CD14-positive monocyte (primary cell): ENCODE data around the gene NTMT2. TPM values are rescaled to one million over a fixed set of nuclear protein-coding genes. Genes with fewer than 3 reads are reported as not detected.

Source experiments
- DNase-seq, 3 donors: peaks; one replicate each; pipeline ENCODE4 v3.0.0-alpha.2; 2011 to 2022
- H2AFZ ChIP-seq: 2 replicates; pipeline ENCODE4 v1.6.0; 2012; ENCODE audit warnings: mild to moderate bottlenecking, low read depth, low read length, inconsistent platforms; ENCODE audit not compliant: insufficient read depth, poor library complexity, severe bottlenecking
- H3K27ac ChIP-seq, 2 donors: 1 replicate in 1 of 2; 2 replicates in 1 of 2; pipeline ENCODE4 v1.5.1; 2012 to 2013; ENCODE audit warnings: low read length in 2 of 2, control low read depth in 1 of 2, inconsistent platforms in 1 of 2, low read depth in 1 of 2, mild to moderate bottlenecking in 1 of 2
- H3K27me3 ChIP-seq, 2 donors: one replicate each; pipeline versions ENCODE4 v1.6.0 to v1.6.1; 2011 to 2013; ENCODE audit warnings: low read length in 2 of 2; ENCODE audit not compliant: control insufficient read depth in 2 of 2, insufficient read depth in 2 of 2
- H3K36me3 ChIP-seq, 2 donors: replicated peaks in 1 of 2; 1 replicate in 1 of 2; 2 replicates in 1 of 2; pipeline versions ENCODE4 v1.5.1 to v1.6.1; 2012 to 2013; ENCODE audit warnings: low read length in 2 of 2, control low read depth in 1 of 2, inconsistent platforms in 1 of 2, mild to moderate bottlenecking in 1 of 2; ENCODE audit not compliant: insufficient read depth in 2 of 2, control insufficient read depth in 1 of 2
- H3K4me1 ChIP-seq, 2 donors: 1 replicate in 1 of 2; 2 replicates in 1 of 2; pipeline versions ENCODE4 v1.5.1 to v1.6.1; 2012 to 2013; ENCODE audit warnings: low read length in 2 of 2, control low read depth in 1 of 2, inconsistent platforms in 1 of 2, mild to moderate bottlenecking in 1 of 2, moderate library complexity in 1 of 2; ENCODE audit not compliant: insufficient read depth in 2 of 2, control insufficient read depth in 1 of 2
- H3K4me2 ChIP-seq: replicated peaks from 2 replicates; pipeline ENCODE3; 2012; ENCODE audit warnings: low read length, moderate library complexity, mild to moderate bottlenecking; ENCODE audit not compliant: poor library complexity, severe bottlenecking; ENCODE audit errors: extremely low read depth
- H3K4me3 ChIP-seq, 3 experiments: fragments of 200-600 bp in 1 of 3; sonication (generic) in 1 of 3; replicated peaks in 1 of 3; 1 replicate in 2 of 3; 2 replicates in 1 of 3; pipeline ENCODE4 v1.5.1; 2011 to 2013; ENCODE audit warnings: low read length in 3 of 3, mild to moderate bottlenecking in 3 of 3, control low read depth in 2 of 3, low read depth in 2 of 3, inconsistent platforms in 1 of 3, moderate library complexity in 1 of 3
- H3K79me2 ChIP-seq: 2 replicates; pipeline ENCODE4 v1.6.0; 2012; ENCODE audit warnings: mild to moderate bottlenecking, control low read depth, inconsistent platforms, low read length, moderate library complexity; ENCODE audit not compliant: insufficient read depth
- H3K9ac ChIP-seq: 2 replicates; pipeline ENCODE4 v1.6.0; 2017; ENCODE audit warnings: low read length, mild to moderate bottlenecking; ENCODE audit not compliant: insufficient read depth, poor library complexity, severe bottlenecking
- H3K9me3 ChIP-seq, 2 donors: replicated peaks in 1 of 2; 1 replicate in 1 of 2; 2 replicates in 1 of 2; pipeline versions ENCODE4 v1.5.1 to v1.6.1; 2012 to 2013; ENCODE audit warnings: low read length in 2 of 2, control low read depth in 1 of 2; ENCODE audit not compliant: control insufficient read depth in 1 of 2, insufficient read depth in 1 of 2
- H4K20me1 ChIP-seq: 2 replicates; pipeline ENCODE4 v1.6.0; 2012; ENCODE audit warnings: mild to moderate bottlenecking, low read length, control low read depth, moderate library complexity; ENCODE audit not compliant: insufficient read depth
- H3K27ac Mint-ChIP-seq, 7 donors: one replicate each; pipeline ENCODE4 v1.8.0; 2020; ENCODE audit warnings: mild to moderate bottlenecking in 7 of 7, mixed read lengths in 7 of 7, moderate library complexity in 6 of 7, inconsistent platforms in 2 of 7
- H3K27me3 Mint-ChIP-seq, 3 donors: one replicate each; pipeline ENCODE4 v1.8.0; 2021 to 2022; ENCODE audit warnings: low read depth in 3 of 3, mild to moderate bottlenecking in 3 of 3, mixed read lengths in 3 of 3, moderate library complexity in 3 of 3, inconsistent platforms in 1 of 3
- H3K36me3 Mint-ChIP-seq, 2 donors: one replicate each; pipeline ENCODE4 v1.8.0; 2020; ENCODE audit warnings: mixed read lengths in 2 of 2, inconsistent platforms in 1 of 2, mild to moderate bottlenecking in 1 of 2
- H3K4me1 Mint-ChIP-seq: one replicate; pipeline ENCODE4 v1.8.0; 2020; ENCODE audit warnings: mild to moderate bottlenecking, mixed read lengths
- H3K4me3 Mint-ChIP-seq, 2 donors: one replicate each; pipeline ENCODE4 v1.8.0; 2020; ENCODE audit warnings: mild to moderate bottlenecking in 2 of 2, mixed read lengths in 2 of 2, moderate library complexity in 1 of 2
- H3K9me3 Mint-ChIP-seq, 7 donors: one replicate each; pipeline ENCODE4 v1.8.0; 2020 to 2022; ENCODE audit warnings: mixed read lengths in 7 of 7, mild to moderate bottlenecking in 6 of 7, moderate library complexity in 6 of 7, inconsistent platforms in 2 of 7
- WGBS: methylation state at CpG from one replicate; pipeline ENCODE4 v1.1.5; 2013; ENCODE audit warnings: missing lambda C conversion rate; ENCODE audit not compliant: insufficient coverage; 5-methylcytosine and 5-hydroxymethylcytosine counted together
- intact Hi-C, 2 donors: fragments of 100-400 bp; cut with micrococcal nuclease; formaldehyde crosslinking; loops; one replicate each; pipeline versions ENCODE4 v1.15.0 to v1.15.1; 2023
- polyA plus RNA-seq, 3 donors: library from polyadenylated mRNA; depleted of rRNA in 1 of 3; unstranded in 2 of 3; stranded (reverse) in 1 of 3; fragments of 300-500 nt in 2 of 3; fragments of >200 nt in 1 of 3; fragmentation: Illumina TruSeq in 2 of 3; gene quantifications; 1 replicate in 2 of 3; 2 replicates in 1 of 3; pipeline ENCODE4 v1.2.3, GENCODE V29; 2012 to 2021
- TF ChIP-seq, protein P1 (sequence below): fragments of 200-600 bp; IDR thresholded peaks from one replicate; pipeline ENCODE4 v1.8.0; 2022; ENCODE audit warnings: antibody characterized with exemption, mild to moderate bottlenecking

Gene NTMT2
- polyA plus RNA-seq, 3 donors = not detected

DNA sequence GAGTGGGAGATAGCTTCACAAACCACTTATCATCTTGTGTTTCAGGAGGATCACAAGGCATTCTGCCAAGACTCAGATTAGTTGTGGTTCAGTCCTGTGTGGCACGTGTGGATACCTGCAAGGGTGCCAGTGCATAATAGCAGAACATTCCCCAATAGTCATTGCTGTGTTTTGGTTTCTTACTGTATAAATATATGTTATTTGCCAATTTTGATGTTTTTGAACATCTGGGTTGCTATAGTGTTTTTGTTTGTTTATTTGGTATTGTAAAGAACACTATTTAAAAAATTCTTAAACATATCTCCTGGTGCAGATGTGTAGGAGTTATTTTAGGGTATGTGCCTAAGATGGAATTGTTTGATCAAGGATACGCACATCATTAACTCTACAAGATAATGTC is 5.4 kb upstream of the NTMT2 start:
- no peaks in the 10 kb centered on the region for H3K9me3 ChIP-seq
- H3K4me1 Mint-ChIP-seq = no peaks in the 10 kb centered on the region
- H3K4me1 ChIP-seq = no peaks in the 10 kb centered on the region
- intact Hi-C loops = no loop called here
- H3K9me3 Mint-ChIP-seq = peaks cover 1 to 15% (median 6%) of the 10 kb centered on the region in 7 donors
- H3K27me3 ChIP-seq = no peaks in the 10 kb centered on the region
- TF ChIP-seq, protein P1, sequence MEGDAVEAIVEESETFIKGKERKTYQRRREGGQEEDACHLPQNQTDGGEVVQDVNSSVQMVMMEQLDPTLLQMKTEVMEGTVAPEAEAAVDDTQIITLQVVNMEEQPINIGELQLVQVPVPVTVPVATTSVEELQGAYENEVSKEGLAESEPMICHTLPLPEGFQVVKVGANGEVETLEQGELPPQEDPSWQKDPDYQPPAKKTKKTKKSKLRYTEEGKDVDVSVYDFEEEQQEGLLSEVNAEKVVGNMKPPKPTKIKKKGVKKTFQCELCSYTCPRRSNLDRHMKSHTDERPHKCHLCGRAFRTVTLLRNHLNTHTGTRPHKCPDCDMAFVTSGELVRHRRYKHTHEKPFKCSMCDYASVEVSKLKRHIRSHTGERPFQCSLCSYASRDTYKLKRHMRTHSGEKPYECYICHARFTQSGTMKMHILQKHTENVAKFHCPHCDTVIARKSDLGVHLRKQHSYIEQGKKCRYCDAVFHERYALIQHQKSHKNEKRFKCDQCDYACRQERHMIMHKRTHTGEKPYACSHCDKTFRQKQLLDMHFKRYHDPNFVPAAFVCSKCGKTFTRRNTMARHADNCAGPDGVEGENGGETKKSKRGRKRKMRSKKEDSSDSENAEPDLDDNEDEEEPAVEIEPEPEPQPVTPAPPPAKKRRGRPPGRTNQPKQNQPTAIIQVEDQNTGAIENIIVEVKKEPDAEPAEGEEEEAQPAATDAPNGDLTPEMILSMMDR = no peak
- no peak overlapping the region for H3K27ac ChIP-seq
- H3K27me3 Mint-ChIP-seq = no peaks in the 10 kb centered on the region
- H4K20me1 ChIP-seq = no peaks in the 10 kb centered on the region
- no peak overlapping the region for H3K4me3 ChIP-seq
- no CpG with 5 or more reads among the region's 2 CpGs for WGBS
- no peaks in the 10 kb centered on the region for H3K36me3 ChIP-seq
- no peak for DNase-seq
- no peak overlapping the region for H3K9ac ChIP-seq
- no peak overlapping the region for H3K4me2 ChIP-seq
- H3K4me3 Mint-ChIP-seq = no peak overlapping the region
- H2AFZ ChIP-seq = no peak overlapping the region
- H3K27ac Mint-ChIP-seq = no peak overlapping the region
- H3K79me2 ChIP-seq = no peaks in the 10 kb centered on the region
- no peaks in the 10 kb centered on the region for H3K36me3 Mint-ChIP-seq

DNA sequence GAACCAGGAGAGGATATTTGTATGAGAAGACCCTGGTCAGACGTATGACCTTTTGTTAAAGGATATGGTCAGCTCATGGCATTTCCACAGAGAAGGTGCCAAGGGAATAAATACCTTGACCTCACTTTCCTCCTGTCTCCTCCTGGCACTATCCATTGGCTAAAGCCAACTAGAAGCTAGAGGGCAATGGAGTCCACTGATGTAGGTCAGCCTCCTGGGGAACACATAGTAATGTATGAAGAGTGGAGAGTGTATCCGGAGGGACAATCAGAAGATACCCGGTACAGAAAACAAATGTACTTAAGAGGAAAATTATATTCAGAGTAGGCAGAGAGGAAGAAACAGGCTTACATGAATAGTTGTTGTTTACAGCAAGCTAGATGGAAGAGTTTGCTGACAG is 698 bp upstream of the NTMT2 start:
- Mint-ChIP-seq H3K4me1 (no peaks in the 10 kb centered on the region), H3K27ac (no peak overlapping the region), H3K36me3 (no peaks in the 10 kb centered on the region), H3K9me3 (peaks cover 0 to 20% (median 4%) of the 10 kb centered on the region in 7 donors), H3K4me3 (no peak overlapping the region), H3K27me3 (peaks cover 0 to 2% (median 1%) of the 10 kb centered on the region in 3 donors)
- Histone ChIP-seq H3K4me3 (no peak overlapping the region), H2AFZ (no peak overlapping the region), H3K9ac (no peak overlapping the region), H3K79me2 (no peaks in the 10 kb centered on the region), H3K4me1 (no peaks in the 10 kb centered on the region), H3K27ac (no peak overlapping the region), H3K27me3 (no peaks in the 10 kb centered on the region), H4K20me1 (no peaks in the 10 kb centered on the region), H3K9me3 (no peaks in the 10 kb centered on the region), H3K4me2 (no peak overlapping the region), H3K36me3 (no peaks in the 10 kb centered on the region)
- TF ChIP-seq, protein P1 = no peak
- WGBS = 94% methylated on average over 2 of the region's 3 CpGs
- DNase-seq = no peak
- intact Hi-C loops = no loop called here
